ENCODE results near the gene DSN1. TPM values are rescaled to one million over a fixed set of nuclear protein-coding genes. Genes with fewer than 3 reads are reported as not detected.
A peak's percentile ranks its signal among the peaks of the same experiment; 100 is the strongest.

The DSN1 gene
- total RNA-seq, 2 donors from 2014 or later, result 3.1 to 6.3 TPM

DNA sequence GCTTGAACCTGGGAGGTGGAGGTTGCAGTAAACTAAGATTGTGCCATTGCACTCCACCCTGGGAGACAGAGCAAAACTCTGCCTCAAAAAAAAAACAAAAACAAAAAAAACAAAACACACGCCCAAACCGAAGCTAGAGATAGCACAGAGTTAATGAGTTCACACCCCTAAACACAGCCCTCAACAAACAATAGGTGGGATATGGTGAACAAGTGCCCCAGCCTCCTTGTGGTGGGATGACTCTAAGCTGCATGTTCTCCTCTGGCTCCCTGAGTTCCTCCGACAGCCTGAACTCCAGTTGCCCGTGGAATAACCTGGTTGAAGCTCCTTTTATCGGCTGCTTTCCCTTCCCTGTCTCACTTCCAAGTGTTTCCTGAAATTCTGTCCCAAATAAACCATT lies 22.1 kb upstream of the DSN1 start:
- Histone ChIP-seq H3K4me1 (no peaks in the 10 kb centered on the region), H3K9me3 (no peaks in the 10 kb centered on the region), H3K27ac (no peak overlapping the region), H3K4me3 (no peak overlapping the region), H3K27me3 (no peaks in the 10 kb centered on the region), H3K36me3 (peaks cover 80% of the 10 kb centered on the region)
- DNase-seq (ENCODE audit: low spot score), result no peak
- no peak for TF ChIP-seq CTCF (IDR thresholded peaks at IDR 0.05)

GRCh38 chr20:36794116-36794474 lies 20.5 kb upstream of the DSN1 start:
- no peak overlapping the region for H3K4me3 ChIP-seq
- no peak overlapping the region for H3K27ac ChIP-seq
- no peaks in the 10 kb centered on the region for H3K27me3 ChIP-seq
- DNase-seq (ENCODE audit: low spot score), result no peak
- H3K4me1 ChIP-seq, result no peaks in the 10 kb centered on the region
- peaks cover 68% of the 10 kb centered on the region for H3K36me3 ChIP-seq
- no peak for TF ChIP-seq CTCF (IDR thresholded peaks at IDR 0.05)
- no peaks in the 10 kb centered on the region for H3K9me3 ChIP-seq

GRCh38 chr20:36793294-36794115 lies 19.9 kb upstream of the DSN1 start:
- H3K36me3 ChIP-seq, result peaks cover 65% of the 10 kb centered on the region
- no peak overlapping the region for H3K27ac ChIP-seq
- H3K4me3 ChIP-seq, result no peak overlapping the region
- no peaks in the 10 kb centered on the region for H3K27me3 ChIP-seq
- no peak for DNase-seq (ENCODE audit: low spot score)
- no peaks in the 10 kb centered on the region for H3K4me1 ChIP-seq
- no peaks in the 10 kb centered on the region for H3K9me3 ChIP-seq
- TF ChIP-seq CTCF (IDR thresholded peaks at IDR 0.05), result no peak

DNA sequence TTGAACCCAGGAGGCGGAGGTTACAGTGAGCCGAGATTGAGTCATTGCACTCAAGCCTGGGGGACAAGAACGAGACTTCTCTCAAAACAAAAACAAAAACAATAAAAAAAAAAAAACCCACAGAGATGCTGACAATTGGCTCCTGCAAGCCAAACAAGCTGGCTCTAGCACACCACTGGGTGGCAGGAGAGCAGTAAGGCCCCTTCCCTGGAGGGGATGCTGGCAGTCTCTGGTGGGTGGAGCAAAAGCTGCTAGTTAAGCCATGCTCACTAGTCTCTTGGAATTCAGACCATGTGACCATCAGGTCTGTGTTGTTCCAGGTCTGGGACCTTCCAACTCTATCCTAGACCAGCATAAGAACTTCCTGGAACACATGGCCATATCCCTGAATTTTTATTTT lies 18.9 kb upstream of the DSN1 start:
- H3K9me3 ChIP-seq, result no peaks in the 10 kb centered on the region
- no peak overlapping the region for H3K27ac ChIP-seq
- peak in 1 of 2 donors; percentile 45 for TF ChIP-seq CTCF (IDR thresholded peaks at IDR 0.05)
- H3K4me3 ChIP-seq, result no peak overlapping the region
- H3K36me3 ChIP-seq, result peaks cover 54% of the 10 kb centered on the region
- H3K4me1 ChIP-seq, result no peaks in the 10 kb centered on the region
- no peaks in the 10 kb centered on the region for H3K27me3 ChIP-seq
- DNase-seq (ENCODE audit: low spot score), result no peak

- H3K36me3 ChIP-seq, result peaks cover 49% of the 10 kb centered on the region
- no peak for TF ChIP-seq CTCF (IDR thresholded peaks at IDR 0.05)
- DNase-seq (ENCODE audit: low spot score), result no peak
- H3K4me1 ChIP-seq, result no peaks in the 10 kb centered on the region
- no peaks in the 10 kb centered on the region for H3K27me3 ChIP-seq
- H3K27ac ChIP-seq, result no peak overlapping the region
- H3K4me3 ChIP-seq, result no peak overlapping the region
- no peaks in the 10 kb centered on the region for H3K9me3 ChIP-seq
These were observed 18.3 kb upstream of the DSN1 start for GRCh38 chr20:36791862-36792261.

GRCh38 chr20:36786663-36787062 lies 13.1 kb upstream of the DSN1 start:
- DNase-seq (ENCODE audit: low spot score), result no peak
- Histone ChIP-seq H3K4me1 (peaks cover 0 to 9% of the 10 kb centered on the region in 2 donors), H3K27ac (no peak overlapping the region), H3K9me3 (no peaks in the 10 kb centered on the region), H3K27me3 (no peaks in the 10 kb centered on the region), H3K36me3 (peaks cover 18% of the 10 kb centered on the region), H3K4me3 (no peak overlapping the region)
- TF ChIP-seq CTCF (IDR thresholded peaks at IDR 0.05), result no peak

Measured in right atrium auricular region (tissue), 2 donors.